PC-9 (cell line): Measurements from ENCODE around the gene CREBL2.

ENCODE experiments used
- CTCF ChIP-seq: fragments of 200-600 bp; sonication (generic); conservative IDR thresholded peaks from 2 replicates; pipeline ENCODE4 v1.6.1; 2017; ENCODE audit warnings: mixed run types, antibody characterized with exemption, mild to moderate bottlenecking, moderate library complexity
- EZH2 ChIP-seq: fragments of 200-600 bp; sonication (generic); IDR thresholded peaks from 2 replicates; pipeline ENCODE4 v1.8.0; 2017; ENCODE audit warnings: antibody characterized with exemption, low read depth

GRCh38 chr12:12641650-12642049 is 30.0 kb downstream of the CREBL2 start:
- no peak for TF ChIP-seq CTCF
- no peak for TF ChIP-seq EZH2
